K562 (cell line): ENCODE measurements around the gene DLGAP5. TPM values are rescaled to one million over a fixed set of nuclear protein-coding genes. Genes with fewer than 3 reads are reported as not detected.
A peak's percentile ranks its signal among the peaks of the same experiment; 100 is the strongest.

ENCODE experiments used
- ATAC-seq: fragments of 200-7000 bp; cut with Tn5 transposase; 3 replicates; pipeline ENCODE4 v1.9.1; 2020; ENCODE audit warnings: moderate library complexity
- BruUV-seq: library from RNA; stranded (reverse); fragments of 400-500 nt; replicated peaks from 2 replicates; lab custom pipeline; 2021; lab: Mats Ljungman, UMichigan
- CTCF ChIA-PET: fragments of 300-600 bp; formaldehyde crosslinking; extraction: SDS; loops from one replicate; lab custom pipeline; 2021; ENCODE audit warnings: low intra/inter-chr PET ratio; lab: Yijun Ruan, JAX
- POLR2A ChIA-PET: fragments of 300-600, 350-650 bp; sonication (Branson Sonifier 250); formaldehyde crosslinking; extraction: SDS; loops from one replicate; lab custom pipeline; 2021; ENCODE audit warnings: antibody characterized with exemption, inconsistent platforms; lab: Yijun Ruan, JAX
- DNase-seq, 4 experiments: peaks; one replicate each; pipeline versions ENCODE4 v3.0.0 to v3.0.0-alpha.2; 2011 to 2018; ENCODE audit warnings: low spot score in 3 of 4, mixed read lengths in 3 of 4; ENCODE audit errors: extremely low read depth in 1 of 4
- FAIRE-seq: peaks from 2 replicates; lab custom pipeline; 2011; peaks lifted over from hg19 to GRCh38; lab: Jason Lieb, UNC
- H2AFZ ChIP-seq: 2 replicates; pipeline ENCODE4 v1.6.0; 2011; ENCODE audit warnings: low read depth, low read length, control low read depth, inconsistent platforms
- H3K27ac ChIP-seq: fragments of 200-600 bp; 3 replicates; pipeline ENCODE4 v1.8.0; 2011; ENCODE audit warnings: low read depth, mild to moderate bottlenecking, control low read depth, inconsistent platforms, low read length, moderate library complexity, mixed read lengths; ENCODE audit errors: extremely low read depth
- H3K27me3 ChIP-seq, 2 experiments: fragments of 300-600 bp in 1 of 2; 2 replicates in 1 of 2; 3 replicates in 1 of 2; pipeline versions ENCODE4 v1.6.0 to v1.8.0; 2011; ENCODE audit warnings: inconsistent platforms in 2 of 2, low read length in 2 of 2, mild to moderate bottlenecking in 1 of 2, mixed read lengths in 1 of 2, moderate library complexity in 1 of 2; ENCODE audit not compliant: control insufficient read depth in 2 of 2, insufficient read depth in 2 of 2
- H3K36me3 ChIP-seq: fragments of 300-600 bp; 3 replicates; pipeline ENCODE4 v1.8.0; 2011; ENCODE audit warnings: mild to moderate bottlenecking, low read length, inconsistent platforms; ENCODE audit not compliant: control insufficient read depth, insufficient read depth
- H3K4me1 ChIP-seq, 2 experiments: fragments of 200-600 bp in 1 of 2; replicated peaks in 1 of 2; 2 replicates in 1 of 2; 3 replicates in 1 of 2; pipeline versions ENCODE4 v1.5.1 to v1.8.0; 2011; ENCODE audit warnings: inconsistent platforms in 2 of 2, low read length in 2 of 2, mild to moderate bottlenecking in 1 of 2, mixed read lengths in 1 of 2, moderate library complexity in 1 of 2; ENCODE audit not compliant: control insufficient read depth in 2 of 2, insufficient read depth in 2 of 2
- H3K4me2 ChIP-seq: 2 replicates; pipeline ENCODE4 v1.6.1; 2011; ENCODE audit warnings: low read length, control low read depth, inconsistent platforms, mixed read lengths; ENCODE audit not compliant: insufficient read depth
- H3K4me3 ChIP-seq: fragments of 200-600 bp; sonication (generic), shearing (Covaris generic); 2 replicates; pipeline ENCODE4 v1.5.1; 2016; ENCODE audit warnings: control low read depth, inconsistent platforms
- H3K79me2 ChIP-seq: fragments of 200-600 bp; 3 replicates; pipeline ENCODE4 v1.8.0; 2011; ENCODE audit warnings: low read length, inconsistent platforms; ENCODE audit not compliant: control insufficient read depth, insufficient read depth
- H3K9ac ChIP-seq, 2 experiments: 2 replicates each; pipeline versions ENCODE4 v1.6.0 to v1.6.1; 2011; ENCODE audit warnings: low read depth in 2 of 2, low read length in 2 of 2, control low read depth in 1 of 2, inconsistent platforms in 1 of 2, mild to moderate bottlenecking in 1 of 2, mixed read lengths in 1 of 2; ENCODE audit not compliant: insufficient read depth in 1 of 2
- H3K9me1 ChIP-seq: one replicate; pipeline ENCODE4 v1.6.0; 2011; ENCODE audit warnings: inconsistent platforms, mild to moderate bottlenecking, low read length, moderate library complexity; ENCODE audit not compliant: control insufficient read depth, insufficient read depth
- H3K9me3 ChIP-seq: replicated peaks from 2 replicates; pipeline ENCODE4 v1.5.1; 2011; ENCODE audit warnings: low read depth, low read length, inconsistent platforms; ENCODE audit not compliant: control insufficient read depth, insufficient read depth
- H4K20me1 ChIP-seq: replicated peaks from 2 replicates; pipeline ENCODE4 v1.6.1; 2011; ENCODE audit warnings: low read length, inconsistent platforms, mixed read lengths; ENCODE audit not compliant: control insufficient read depth, insufficient read depth
- ARID3B ChIP-seq: fragments of 250-450 bp; sonication (Bioruptor Pico); IDR thresholded peaks from 2 replicates; pipeline ENCODE4 v1.4.0; 2020; ENCODE audit warnings: borderline replicate concordance
- ATF1 ChIP-seq, 2 experiments: fragments of 450-650 bp in 1 of 2; IDR thresholded peaks; 2 replicates each; pipeline ENCODE4 v1.6.1; 2016; ENCODE audit warnings: missing compliant biosample characterization in 1 of 2, missing genetic modification characterization in 1 of 2
- BDP1 ChIP-seq: IDR thresholded peaks from 3 replicates; pipeline ENCODE4 v1.6.1; 2011; ENCODE audit not compliant: insufficient read length, insufficient read depth
- C11orf30 ChIP-seq: fragments of 450-650 bp; IDR thresholded peaks from 2 replicates; pipeline ENCODE4 v1.6.1; 2016; ENCODE audit warnings: low read depth, mild to moderate bottlenecking
- ETV5 ChIP-seq: sonication (generic); formaldehyde crosslinking; IDR thresholded peaks from 2 replicates; pipeline ENCODE4 v1.4.0; 2020; ENCODE audit warnings: low read depth, mild to moderate bottlenecking, missing genetic modification reagents
- JUN ChIP-seq, 2 experiments: sonication (generic) in 1 of 2; formaldehyde crosslinking in 1 of 2; IDR thresholded peaks; 2 replicates each; pipeline versions ENCODE4 v1.6.1 to v1.8.0; 2012 to 2022; ENCODE audit warnings: borderline replicate concordance in 2 of 2, mild to moderate bottlenecking in 2 of 2, improper control_type of control experiment in 1 of 2, low read depth in 1 of 2, low read length in 1 of 2, missing genetic modification reagents in 1 of 2
- RBM25 ChIP-seq: fragments of 200-400 bp; formaldehyde crosslinking; IDR thresholded peaks from 2 replicates; pipeline ENCODE4 v1.6.1; 2018; ENCODE audit warnings: low read length, low read depth, moderate library complexity; ENCODE audit not compliant: severe bottlenecking
- RHOXF2B ChIP-seq: fragments of 250-450 bp; sonication (Bioruptor Pico); conservative IDR thresholded peaks from 2 replicates; pipeline ENCODE4 v1.5.1; 2021
- TSC22D4 ChIP-seq: fragments of 450-650 bp; IDR thresholded peaks from 2 replicates; pipeline ENCODE4 v1.6.1; 2016; ENCODE audit warnings: missing genetic modification characterization, missing biosample characterization, control low read depth
- U2AF2 ChIP-seq: fragments of 200-400 bp; formaldehyde crosslinking; optimal IDR thresholded peaks from 2 replicates; pipeline ENCODE3; 2017; ENCODE audit warnings: low read depth, mild to moderate bottlenecking, low read length
- ZFP30 ChIP-seq: fragments of 250-450 bp; sonication (Bioruptor Pico); IDR thresholded peaks from 2 replicates; pipeline ENCODE4 v1.8.0; 2022; ENCODE audit warnings: moderate library complexity, mild to moderate bottlenecking, inconsistent platforms, borderline replicate concordance
- ZNF121 ChIP-seq: sonication (generic); formaldehyde crosslinking; conservative IDR thresholded peaks from 2 replicates; pipeline ENCODE4 v1.8.0; 2022; ENCODE audit warnings: missing genetic modification reagents
- ZNF445 ChIP-seq: fragments of 250-450 bp; sonication (Bioruptor Pico); IDR thresholded peaks from 2 replicates; pipeline ENCODE4 v1.4.0; 2020; ENCODE audit warnings: low read depth, mild to moderate bottlenecking, moderate library complexity
- ZNF583 ChIP-seq: fragments of 250-450 bp; sonication (Bioruptor Pico); IDR thresholded peaks from 2 replicates; pipeline ENCODE4 v1.4.0; 2020
- WGBS: fragments of 100-300 bp; shearing (Covaris generic); methylation state at CpG from one replicate; pipeline ENCODE4 v1.1.6; 2016; ENCODE audit warnings: low coverage, mixed read lengths; ENCODE audit not compliant: insufficient coverage; ENCODE audit errors: missing lambda C conversion rate; 5-methylcytosine and 5-hydroxymethylcytosine counted together
- in situ Hi-C: fragments of 300-500 bp; cut with MboI; formaldehyde crosslinking; loops from 4 replicates; pipeline ENCODE4 v1.15.0; 2018; ENCODE audit warnings: inconsistent platforms, mixed read lengths
- intact Hi-C: fragments of 100-400 bp; cut with micrococcal nuclease; formaldehyde crosslinking; loops from 2 replicates; pipeline ENCODE4 v1.14.2; 2022
- polyA plus RNA-seq, 8 experiments: library from polyadenylated mRNA; depleted of rRNA in 4 of 8; stranded (reverse) in 5 of 8; unstranded in 3 of 8; fragments of >200 nt; fragmentation: Nextera tagmentation in 2 of 8; fragmentation: Illumina TruSeq in 1 of 8; extraction: Ambion mirVana in 2 of 8; extraction: Trizol in 1 of 8; gene quantifications; 2 replicates each; pipeline versions ENCODE4 v1.2.1 to v1.2.3, GENCODE V29; 2011 to 2014; ENCODE audit warnings: inconsistent platforms in 1 of 8, missing spikeins in 1 of 8
- total RNA-seq, 7 experiments: library from RNA; depleted of rRNA in 6 of 7; stranded (reverse); fragments of >200 nt in 6 of 7; fragmentation: Illumina TruSeq in 2 of 7; extraction: Trizol in 2 of 7; gene quantifications; 2 replicates each; pipeline versions ENCODE4 v1.2.1 to v1.2.3, GENCODE V29; 2011 to 2021; ENCODE audit warnings: low replicate concordance in 1 of 7

Gene DLGAP5
- total and polyA plus RNA-seq, 9 of the 15 experiments (the other 6 are each of a cell fraction or from before 2014, with no cell fraction given) = 39.1 to 80.0 (median 59.9) TPM

GRCh38 chr14:55101698-55102097 is 89.7 kb downstream of the DLGAP5 start:
- CTCF ChIA-PET = no interaction called here
- Histone ChIP-seq H3K4me1 (peaks cover 4 to 31% of the 10 kb centered on the region in 2 experiments; a peak in 4 of 5 replicates), H3K27me3 (no peaks in the 10 kb centered on the region), H3K9me3 (peaks cover 13% of the 10 kb centered on the region), H3K9me1 (no peaks in the 10 kb centered on the region), H2AFZ (peak overlapping the region; percentile 98), H4K20me1 (no peaks in the 10 kb centered on the region), H3K9ac (peak overlapping the region in 1 of 2 experiments; percentile 82; a peak in 1 of 4 replicates), H3K27ac (peak overlapping the region; percentile 99; the same call in 1 of the 3 replicates), H3K4me2 (no peak overlapping the region), H3K79me2 (no peaks in the 10 kb centered on the region), H3K4me3 (no peak overlapping the region), H3K36me3 (peaks cover 5% of the 10 kb centered on the region; the same call in 1 of the 3 replicates)
- intact Hi-C loops (loop anchor here (5.0 kb wide), 2 partner anchors 49 to 326 kb away; partner anchors contain the start of gene MAPK1IP1L), in situ Hi-C loops (no loop called here)
- WGBS = 89% methylated on average over 4 of the region's 5 CpGs
- no TSS peak for BruUV-seq
- no peak for FAIRE-seq
- no peak for ATAC-seq
- POLR2A ChIA-PET = interaction anchor here (1.1 kb wide), 1 partner anchor 10 kb away, joined by 4 read pairs; no protein-coding TSS in a partner anchor
- no peak for DNase-seq
- TF ChIP-seq ZNF121 (CRISPR knock-in tag) (peak; percentile 20; the same call in 1 of the 2 replicates), C11orf30 (no peak), ZNF445 (CRISPR knock-in tag) (no peak), ZNF583 (CRISPR knock-in tag) (no peak)

GRCh38 chr14:55099756-55100155 is 91.6 kb downstream of the DLGAP5 start:
- no peak for FAIRE-seq
- Histone ChIP-seq H3K79me2 (no peaks in the 10 kb centered on the region), H3K27ac (no peak overlapping the region), H3K27me3 (no peaks in the 10 kb centered on the region), H3K9ac (no peak overlapping the region), H3K4me2 (no peak overlapping the region), H2AFZ (no peak overlapping the region), H3K9me1 (no peaks in the 10 kb centered on the region), H4K20me1 (no peaks in the 10 kb centered on the region), H3K4me3 (no peak overlapping the region), H3K9me3 (peaks cover 13% of the 10 kb centered on the region), H3K4me1 (peaks cover 4 to 33% of the 10 kb centered on the region in 2 experiments; a peak in 4 of 5 replicates), H3K36me3 (peaks cover 5% of the 10 kb centered on the region; the same call in 1 of the 3 replicates)
- BruUV-seq = no TSS peak
- in situ Hi-C loops = no loop called here
- POLR2A ChIA-PET = no interaction called here
- CTCF ChIA-PET = no interaction called here
- no peak for ATAC-seq
- intact Hi-C loops = loop anchor here (5.0 kb wide), 2 partner anchors 47 to 328 kb away; partner anchors contain the start of gene MAPK1IP1L
- 74% methylated on average over 2 of the region's 2 CpGs for WGBS
- DNase-seq = no peak
- no peak for TF ChIP-seq ARID3B
- TF ChIP-seq U2AF2 = no peak
- TF ChIP-seq JUN (IDR thresholded peaks at IDR 0.05; ENCODE audit: borderline replicate concordance, low read depth, low read length) = no peak
- TF ChIP-seq JUN (CRISPR knock-in tag; IDR thresholded peaks at IDR 0.05; ENCODE audit: borderline replicate concordance) = no peak
- no peak for TF ChIP-seq BDP1
- no peak for TF ChIP-seq RBM25
- TF ChIP-seq TSC22D4 = no peak
- TF ChIP-seq RHOXF2B (CRISPR knock-in tag) = no peak
- TF ChIP-seq ZFP30 (CRISPR knock-in tag) = no peak
- TF ChIP-seq ATF1 (CRISPR knock-in tag; IDR thresholded peaks at IDR 0.05) = no peak
- no peak for TF ChIP-seq ATF1 (tag; IDR thresholded peaks at IDR 0.05)
- TF ChIP-seq ETV5 (CRISPR knock-in tag) = no peak
